MCF 10A (cell line): ENCODE measurements around the gene SUPT20HL2. TPM values are rescaled to one million over a fixed set of nuclear protein-coding genes. Genes with fewer than 3 reads are reported as not detected.

Source experiments
- BruUV-seq: library from RNA; stranded (reverse); fragments of 400-500 nt; replicated peaks from 2 replicates; lab custom pipeline; 2021; lab: Mats Ljungman, UMichigan
- CTCF ChIA-PET: fragments of 300-600 bp; sonication (Branson Sonifier 250); formaldehyde crosslinking; extraction: SDS; loops from one replicate; lab custom pipeline; 2021; ENCODE audit warnings: antibody characterized with exemption, inconsistent platforms; lab: Yijun Ruan, JAX
- POLR2A ChIA-PET: fragments of 300-600, 350-650 bp; sonication (Branson Sonifier 250); formaldehyde crosslinking; extraction: SDS; loops from one replicate; lab custom pipeline; 2020; ENCODE audit warnings: antibody characterized with exemption, inconsistent platforms; lab: Yijun Ruan, JAX
- DNase-seq: peaks from one replicate; pipeline ENCODE4 v3.0.0-alpha.2; 2018; ENCODE audit not compliant: unreplicated experiment
- H3K27ac Mint-ChIP-seq: one replicate; pipeline ENCODE4 v1.8.0; 2022; ENCODE audit warnings: mild to moderate bottlenecking, low read depth, mixed read lengths; ENCODE audit not compliant: unreplicated experiment
- H3K27me3 Mint-ChIP-seq: one replicate; pipeline ENCODE4 v1.8.0; 2022; ENCODE audit warnings: mixed read lengths; ENCODE audit not compliant: insufficient read depth, unreplicated experiment
- H3K36me3 Mint-ChIP-seq: one replicate; pipeline ENCODE4 v1.8.0; 2022; ENCODE audit warnings: mild to moderate bottlenecking, moderate library complexity, mixed read lengths; ENCODE audit not compliant: insufficient read depth, unreplicated experiment
- H3K4me1 Mint-ChIP-seq: one replicate; pipeline ENCODE4 v1.8.0; 2022; ENCODE audit warnings: mixed read lengths; ENCODE audit not compliant: insufficient read depth, unreplicated experiment
- H3K4me3 Mint-ChIP-seq: one replicate; pipeline ENCODE4 v1.8.0; 2022; ENCODE audit warnings: mild to moderate bottlenecking, moderate library complexity, mixed read lengths; ENCODE audit not compliant: unreplicated experiment
- H3K9me3 Mint-ChIP-seq: one replicate; pipeline ENCODE4 v1.8.0; 2022; ENCODE audit warnings: mixed read lengths; ENCODE audit not compliant: unreplicated experiment
- intact Hi-C: fragments of 100-400 bp; cut with micrococcal nuclease; formaldehyde crosslinking; loops from 2 replicates; pipeline ENCODE4 v1.14.1; 2022
- total RNA-seq: library from RNA; stranded (reverse); gene quantifications from 2 replicates; pipeline ENCODE4 v1.2.3, GENCODE V29; 2022
- TF ChIP-seq, protein P1 (sequence below): fragments of 200-600 bp; IDR thresholded peaks from one replicate; pipeline ENCODE4 v1.8.0; 2022; ENCODE audit warnings: antibody characterized with exemption, mild to moderate bottlenecking; ENCODE audit not compliant: unreplicated experiment

SUPT20HL2 gene
- total RNA-seq, 1 experiment from 2014 or later, result not detected

DNA sequence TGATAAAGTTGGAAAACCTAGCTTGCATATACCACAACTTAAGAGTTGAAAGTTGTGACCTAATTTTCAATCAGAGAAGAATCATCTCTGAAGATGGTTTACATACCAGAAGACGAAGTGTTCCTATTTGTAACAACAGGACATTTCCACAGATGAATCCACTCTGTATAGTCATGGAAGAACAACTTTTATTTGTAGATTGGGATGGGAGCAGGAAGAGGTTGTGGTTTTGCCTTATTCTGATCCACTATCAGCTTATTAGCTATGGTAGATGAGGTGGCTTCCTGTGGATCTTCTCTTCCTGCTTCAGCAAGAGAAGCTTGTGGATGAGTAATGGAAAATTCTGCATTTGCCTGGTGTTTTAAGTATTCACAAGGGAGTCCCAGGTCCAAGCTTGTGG is 27.9 kb upstream of the SUPT20HL2 start:
- intact Hi-C loops, result no loop called here
- no peaks in the 10 kb centered on the region for H3K4me1 Mint-ChIP-seq
- H3K36me3 Mint-ChIP-seq, result no peaks in the 10 kb centered on the region
- ChIA-PET CTCF (interaction anchor here (0.7 to 1.8 kb wide), 3 partner anchors 8 to 29 kb away, joined by 4 to 10 read pairs (median 4); no protein-coding TSS in a partner anchor), POLR2A (no interaction called here)
- DNase-seq, result no peak
- H3K4me3 Mint-ChIP-seq, result no peak overlapping the region
- no peaks in the 10 kb centered on the region for H3K9me3 Mint-ChIP-seq
- no TSS peak for BruUV-seq
- TF ChIP-seq, protein P1, sequence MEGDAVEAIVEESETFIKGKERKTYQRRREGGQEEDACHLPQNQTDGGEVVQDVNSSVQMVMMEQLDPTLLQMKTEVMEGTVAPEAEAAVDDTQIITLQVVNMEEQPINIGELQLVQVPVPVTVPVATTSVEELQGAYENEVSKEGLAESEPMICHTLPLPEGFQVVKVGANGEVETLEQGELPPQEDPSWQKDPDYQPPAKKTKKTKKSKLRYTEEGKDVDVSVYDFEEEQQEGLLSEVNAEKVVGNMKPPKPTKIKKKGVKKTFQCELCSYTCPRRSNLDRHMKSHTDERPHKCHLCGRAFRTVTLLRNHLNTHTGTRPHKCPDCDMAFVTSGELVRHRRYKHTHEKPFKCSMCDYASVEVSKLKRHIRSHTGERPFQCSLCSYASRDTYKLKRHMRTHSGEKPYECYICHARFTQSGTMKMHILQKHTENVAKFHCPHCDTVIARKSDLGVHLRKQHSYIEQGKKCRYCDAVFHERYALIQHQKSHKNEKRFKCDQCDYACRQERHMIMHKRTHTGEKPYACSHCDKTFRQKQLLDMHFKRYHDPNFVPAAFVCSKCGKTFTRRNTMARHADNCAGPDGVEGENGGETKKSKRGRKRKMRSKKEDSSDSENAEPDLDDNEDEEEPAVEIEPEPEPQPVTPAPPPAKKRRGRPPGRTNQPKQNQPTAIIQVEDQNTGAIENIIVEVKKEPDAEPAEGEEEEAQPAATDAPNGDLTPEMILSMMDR, result no peak
- H3K27ac Mint-ChIP-seq, result no peak overlapping the region
- peaks cover 70% of the 10 kb centered on the region for H3K27me3 Mint-ChIP-seq

DNA sequence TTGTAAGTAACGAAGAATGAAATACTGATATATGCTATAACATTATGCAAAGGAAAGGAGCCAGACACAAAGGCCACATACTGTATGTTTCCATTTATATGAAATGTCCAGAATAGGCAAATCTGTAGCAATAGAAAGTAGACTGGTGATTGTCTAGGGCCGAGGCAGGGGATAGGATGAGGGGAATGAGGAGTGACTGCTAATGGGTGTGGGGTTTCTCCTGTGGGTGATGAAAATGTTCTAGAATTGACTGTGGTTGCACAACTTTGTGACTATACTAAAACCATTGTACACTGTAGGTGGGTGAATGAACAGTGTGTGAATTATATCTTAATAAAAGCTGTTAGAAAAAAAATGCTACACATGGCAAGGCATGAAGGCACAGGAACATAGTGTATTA is 26.6 kb upstream of the SUPT20HL2 start:
- Mint-ChIP-seq H3K27ac (no peak overlapping the region), H3K4me3 (no peak overlapping the region), H3K9me3 (no peaks in the 10 kb centered on the region), H3K36me3 (no peaks in the 10 kb centered on the region), H3K4me1 (no peaks in the 10 kb centered on the region), H3K27me3 (peaks cover 63% of the 10 kb centered on the region)
- TF ChIP-seq, protein P1, result no peak
- CTCF ChIA-PET, result interaction anchor here (0.7 kb wide), 1 partner anchor 33 kb away, joined by 3 read pairs; no protein-coding TSS in a partner anchor
- intact Hi-C loops, result no loop called here
- no TSS peak for BruUV-seq
- DNase-seq, result no peak
- POLR2A ChIA-PET, result no interaction called here

- Mint-ChIP-seq H3K27ac (no peak overlapping the region), H3K27me3 (peaks cover 57% of the 10 kb centered on the region), H3K4me1 (no peaks in the 10 kb centered on the region), H3K4me3 (no peak overlapping the region), H3K36me3 (no peaks in the 10 kb centered on the region), H3K9me3 (no peaks in the 10 kb centered on the region)
- ChIA-PET POLR2A (no interaction called here), CTCF (no interaction called here)
- no peak for DNase-seq
- TF ChIP-seq, protein P1, result no peak
- intact Hi-C loops, result no loop called here
- no TSS peak for BruUV-seq
Measured at GRCh38 chrX:24339911-24340310, 26.0 kb upstream of the SUPT20HL2 start.

DNA sequence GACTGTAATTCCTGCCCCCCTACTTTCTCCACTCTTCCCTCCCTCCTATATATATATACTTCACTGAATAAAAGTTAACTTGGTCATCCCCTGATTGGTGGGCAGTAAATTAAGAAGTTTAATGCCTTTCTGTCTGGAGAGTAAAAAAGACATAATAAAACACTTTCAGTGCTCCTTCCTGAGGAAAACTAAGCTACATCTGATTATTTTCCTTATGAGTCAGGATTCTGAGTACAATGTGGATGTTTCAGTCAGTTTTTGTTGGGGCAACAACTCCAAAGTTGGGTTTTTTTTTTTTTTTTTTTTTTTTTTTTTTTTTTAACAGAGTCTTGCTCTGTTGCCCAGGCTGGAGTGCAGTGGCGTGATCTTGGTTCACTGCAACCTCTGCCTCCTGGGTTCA is 22.0 kb upstream of the SUPT20HL2 start:
- CTCF ChIA-PET, result no interaction called here

More for the DNA sequence above, 22.0 kb upstream of the SUPT20HL2 start:
- H3K9me3 Mint-ChIP-seq, result no peaks in the 10 kb centered on the region
- DNase-seq, result no peak
- H3K4me3 Mint-ChIP-seq, result no peak overlapping the region
- H3K4me1 Mint-ChIP-seq, result no peaks in the 10 kb centered on the region
- no peak overlapping the region for H3K27ac Mint-ChIP-seq
- POLR2A ChIA-PET, result no interaction called here
- no peaks in the 10 kb centered on the region for H3K36me3 Mint-ChIP-seq
- intact Hi-C loops, result no loop called here
- TF ChIP-seq, protein P1, result no peak
- no TSS peak for BruUV-seq
- peaks cover 52% of the 10 kb centered on the region for H3K27me3 Mint-ChIP-seq
